Suppressor macrophage (primary cell): ENCODE measurements around the gene HLA-DRB5.
A peak's percentile ranks its signal among the peaks of the same experiment; 100 is the strongest.
"Not testable (repeated sequence)": the region's sequence is repeated elsewhere in the genome, so short reads cannot be mapped to it uniquely, and the experiment has no call there.

Experiments
- DNase-seq, 4 experiments: peaks; one replicate each; pipeline ENCODE4 v3.0.0-alpha.2; 2020 to 2022
- total RNA-seq, 17 experiments: gene quantifications; one replicate each; lab custom pipeline; 2026; ENCODE audit warnings: mixed read lengths in 6 of 17, inconsistent platforms in 3 of 17; lab: John Stamatoyannopoulos, UW

Gene HLA-DRB5
- total RNA-seq, result 4.3 to 64.8 (median 8.8) reads per million in 17 experiments

GRCh38 chr6:32529697-32530430, at the start of gene HLA-DRB5:
Gene HLA-DRB5 (minus strand): TSS chr6:32530287. CDS start chr6:32530224, 63 bp downstream.
- DNase-seq, result peak; percentile 33 to 63 (median 58)

- DNase-seq, result no peak
Observed at GRCh38 chr6:32578962-32579361, 48.9 kb upstream of the HLA-DRB5 start.

- DNase-seq, result not testable (repeated sequence)
Observed at GRCh38 chr6:32577493-32577892, 47.4 kb upstream of the HLA-DRB5 start.

- DNase-seq, result no peak
Observed at GRCh38 chr6:32576250-32576649, 46.2 kb upstream of the HLA-DRB5 start.

GRCh38 chr6:32570363-32570905, 40.3 kb upstream of the HLA-DRB5 start:
- no peak for DNase-seq

- peak in 1 of 4 experiments; percentile 37 for DNase-seq
Observed at GRCh38 chr6:32568561-32568960, 38.5 kb upstream of the HLA-DRB5 start.

GRCh38 chr6:32566957-32567356, 36.9 kb upstream of the HLA-DRB5 start:
- DNase-seq, result no peak

GRCh38 chr6:32565511-32565910, 35.4 kb upstream of the HLA-DRB5 start:
- DNase-seq, result no peak

GRCh38 chr6:32562940-32563339, 32.9 kb upstream of the HLA-DRB5 start:
- DNase-seq, result no peak

GRCh38 chr6:32559747-32560146, 29.7 kb upstream of the HLA-DRB5 start:
- no peak for DNase-seq

- no peak for DNase-seq
Observed at GRCh38 chr6:32558426-32559057, 28.5 kb upstream of the HLA-DRB5 start.

- DNase-seq, result no peak
Observed at GRCh38 chr6:32554116-32554965, 24.3 kb upstream of the HLA-DRB5 start.

GRCh38 chr6:32553037-32553742, 23.1 kb upstream of the HLA-DRB5 start:
- DNase-seq, result peak in 3 of 4 experiments; percentile 14 to 28 (median 18)

- DNase-seq, result peak in 2 of 4 experiments; percentile 41 to 49
Observed at GRCh38 chr6:32551410-32551809, 21.3 kb upstream of the HLA-DRB5 start.

- DNase-seq, result no peak
Observed at GRCh38 chr6:32539839-32540238, 9.8 kb upstream of the HLA-DRB5 start.

- not testable (repeated sequence) for DNase-seq
Observed at GRCh38 chr6:32530431-32530793, 325 bp upstream of the HLA-DRB5 start.

- no peak for DNase-seq
Observed at GRCh38 chr6:32522302-32523047, 7.6 kb downstream of the HLA-DRB5 start.

- no peak for DNase-seq
Observed at GRCh38 chr6:32519910-32520258, 10.2 kb downstream of the HLA-DRB5 start.

- no peak for DNase-seq
Observed at GRCh38 chr6:32519118-32519909, 10.8 kb downstream of the HLA-DRB5 start.

GRCh38 chr6:32517654-32518445, 12.2 kb downstream of the HLA-DRB5 start:
- peak in 2 of 4 experiments; percentile 27 to 54 for DNase-seq
